ENCODE measurements around the gene KIAA1586. TPM values are rescaled to one million over a fixed set of nuclear protein-coding genes. Genes with fewer than 3 reads are reported as not detected.
"Not testable (repeated sequence)": the region's sequence is repeated elsewhere in the genome, so short reads cannot be mapped to it uniquely, and the experiment has no call there.

Gene KIAA1586
- total RNA-seq, 1 experiment from 2014 or later = 21.2 TPM

GRCh38 chr6:57002197-57002596, 44.3 kb upstream of the KIAA1586 start:
- DNase-seq (ENCODE audit: low read depth, low spot score) = no peak
- POLR2A ChIA-PET = no interaction called here
- Histone ChIP-seq H3K27ac (ENCODE audit: low read length) (no peak overlapping the region), H3K27me3 (ENCODE audit: control insufficient read depth, insufficient read depth, low read length) (no peaks in the 10 kb centered on the region), H3K36me3 (ENCODE audit: control insufficient read depth, insufficient read depth, low read length) (no peaks in the 10 kb centered on the region), H3K4me3 (ENCODE audit: low read depth in 2 of 2, low read length in 2 of 2) (no peak overlapping the region), H3K4me1 (ENCODE audit: control insufficient read depth, insufficient read depth, low read length) (no peaks in the 10 kb centered on the region), H3K9me3 (ENCODE audit: control insufficient read depth, insufficient read depth, low read depth, low read length) (peaks cover 6% of the 10 kb centered on the region; the same call in 1 of the 2 replicates)
- ATAC-seq = no peak
- intact Hi-C loops (cut with micrococcal nuclease; ENCODE audit: unreplicated experiment) (no loop called here), in situ Hi-C loops (cut with HindIII; ENCODE audit: low pct_unique_long_range_greater_than_20kb, low sequenced_read_pairs) (no loop called here)
- BruUV-seq (replicated peaks) = no TSS peak
- CTCF ChIA-PET = no interaction called here
- TF ChIP-seq CTCF (IDR thresholded peaks at IDR 0.05) (no peak), POLR2AphosphoS5 (IDR thresholded peaks at IDR 0.05; ENCODE audit: low read depth, low read length) (no peak)

GRCh38 chr6:57004292-57004691, 42.2 kb upstream of the KIAA1586 start:
- DNase-seq (ENCODE audit: low read depth, low spot score) (no peak), ATAC-seq (no peak)
- ChIA-PET CTCF (no interaction called here), POLR2A (interaction anchor here (0.7 kb wide), 1 partner anchor 116 kb away, joined by 3 read pairs; no protein-coding TSS in a partner anchor)
- H3K27ac ChIP-seq (ENCODE audit: low read length) = no peak overlapping the region
- intact Hi-C loops (cut with micrococcal nuclease; ENCODE audit: unreplicated experiment) (no loop called here), in situ Hi-C loops (cut with HindIII; ENCODE audit: low pct_unique_long_range_greater_than_20kb, low sequenced_read_pairs) (no loop called here)
- no peaks in the 10 kb centered on the region for H3K4me1 ChIP-seq (ENCODE audit: control insufficient read depth, insufficient read depth, low read length)
- H3K4me3 ChIP-seq (ENCODE audit: low read depth in 2 of 2, low read length in 2 of 2) = no peak overlapping the region
- H3K9me3 ChIP-seq (ENCODE audit: control insufficient read depth, insufficient read depth, low read depth, low read length) = no peaks in the 10 kb centered on the region
- no TSS peak for BruUV-seq (replicated peaks)
- no peaks in the 10 kb centered on the region for H3K27me3 ChIP-seq (ENCODE audit: control insufficient read depth, insufficient read depth, low read length)
- no peak for TF ChIP-seq CTCF (IDR thresholded peaks at IDR 0.05)
- TF ChIP-seq POLR2AphosphoS5 (IDR thresholded peaks at IDR 0.05; ENCODE audit: low read depth, low read length) = no peak
- no peak for TF ChIP-seq TCF7L2 (IDR thresholded peaks at IDR 0.05; ENCODE audit: low read depth, low read length)
- no peak for TF ChIP-seq REST (IDR thresholded peaks at IDR 0.05; ENCODE audit: insufficient read depth in 1 of 2, low read depth in 2 of 2, low read length in 1 of 2)
- no peak for TF ChIP-seq SIN3A (IDR thresholded peaks at IDR 0.05; ENCODE audit: borderline replicate concordance, insufficient read depth, low read depth, low read length)
- no peaks in the 10 kb centered on the region for H3K36me3 ChIP-seq (ENCODE audit: control insufficient read depth, insufficient read depth, low read length)

GRCh38 chr6:57006101-57006500, 40.4 kb upstream of the KIAA1586 start:
- ChIA-PET CTCF (no interaction called here), POLR2A (no interaction called here)
- no peaks in the 10 kb centered on the region for H3K4me1 ChIP-seq (ENCODE audit: control insufficient read depth, insufficient read depth, low read length)
- no peaks in the 10 kb centered on the region for H3K36me3 ChIP-seq (ENCODE audit: control insufficient read depth, insufficient read depth, low read length)
- TF ChIP-seq CTCF (IDR thresholded peaks at IDR 0.05) (peak; percentile 17; the same call in 1 of the 2 replicates), TCF7L2 (IDR thresholded peaks at IDR 0.05; ENCODE audit: low read depth, low read length) (no peak)
- no peaks in the 10 kb centered on the region for H3K27me3 ChIP-seq (ENCODE audit: control insufficient read depth, insufficient read depth, low read length)
- DNase-seq (ENCODE audit: low read depth, low spot score) = no peak
- no peak overlapping the region for H3K4me3 ChIP-seq (ENCODE audit: low read depth in 2 of 2, low read length in 2 of 2)
- BruUV-seq (replicated peaks) = no TSS peak
- in situ Hi-C loops (cut with HindIII; ENCODE audit: low pct_unique_long_range_greater_than_20kb, low sequenced_read_pairs) = no loop called here
- H3K9me3 ChIP-seq (ENCODE audit: control insufficient read depth, insufficient read depth, low read depth, low read length) = no peaks in the 10 kb centered on the region
- H3K27ac ChIP-seq (ENCODE audit: low read length) = no peak overlapping the region
- intact Hi-C loops (cut with micrococcal nuclease; ENCODE audit: unreplicated experiment) = no loop called here
- ATAC-seq = no peak

GRCh38 chr6:57008069-57008468, 38.4 kb upstream of the KIAA1586 start:
- DNase-seq (ENCODE audit: low read depth, low spot score); POLR2A ChIA-PET; H3K4me1 ChIP-seq (ENCODE audit: control insufficient read depth, insufficient read depth, low read length); H3K9me3 ChIP-seq (ENCODE audit: control insufficient read depth, insufficient read depth, low read depth, low read length); BruUV-seq (replicated peaks); ATAC-seq; H3K36me3 ChIP-seq (ENCODE audit: control insufficient read depth, insufficient read depth, low read length); H3K27ac ChIP-seq (ENCODE audit: low read length); H3K4me3 ChIP-seq (ENCODE audit: low read depth in 2 of 2, low read length in 2 of 2); intact Hi-C loops (cut with micrococcal nuclease; ENCODE audit: unreplicated experiment); in situ Hi-C loops (cut with HindIII; ENCODE audit: low pct_unique_long_range_greater_than_20kb, low sequenced_read_pairs); H3K27me3 ChIP-seq (ENCODE audit: control insufficient read depth, insufficient read depth, low read length): not testable (repeated sequence)
- CTCF ChIA-PET = interaction anchor here (1.0 kb wide), 1 partner anchor 104 kb away, joined by 3 read pairs; no protein-coding TSS in a partner anchor

Measured in Panc1 (cell line).